ENCODE results near the gene PPP6R3.

GRCh38 chr11:68459886-68460740 is 439 bp upstream of the PPP6R3 start:
- TF ChIP-seq POLR2A (IDR thresholded peaks at IDR 0.05; ENCODE audit: low read depth, low read length) (no peak), EZH2 (IDR thresholded peaks at IDR 0.05; ENCODE audit: borderline replicate concordance, low read depth, low read length, severe bottlenecking) (no peak), GATA2 (IDR thresholded peaks at IDR 0.05; ENCODE audit: insufficient read depth, insufficient read length, low read depth, low read length) (no peak), CTCF (IDR thresholded peaks at IDR 0.05; ENCODE audit: extremely low read depth in 1 of 2, insufficient read depth in 1 of 2, low read depth in 1 of 2, low read length in 2 of 2) (no peak), MAX (IDR thresholded peaks at IDR 0.05; ENCODE audit: insufficient read depth, insufficient read length) (no peak), POLR2AphosphoS5 (IDR thresholded peaks at IDR 0.05; ENCODE audit: insufficient read depth, low read depth, low read length) (peak; percentile 55), JUN (IDR thresholded peaks at IDR 0.05; ENCODE audit: borderline replicate concordance, insufficient read depth, insufficient read length, low read depth) (no peak)

All from endothelial cell of umbilical vein (primary cell).